Hepatocyte (in vitro differentiated cells): ENCODE results near the gene PPP6R2. TPM values are rescaled to one million over a fixed set of nuclear protein-coding genes. Genes with fewer than 3 reads are reported as not detected.

Experiments used
- DNase-seq: peaks from one replicate; pipeline ENCODE4 v3.0.0-alpha.2; 2016; ENCODE audit warnings: low spot score
- H2AFZ ChIP-seq: fragments of 200-600 bp; sonication (generic); 2 replicates; pipeline ENCODE4 v1.6.0; 2016; ENCODE audit warnings: antibody characterized with exemption, mild to moderate bottlenecking
- H3K27ac ChIP-seq: fragments of 200-600 bp; sonication (generic); 2 replicates; pipeline ENCODE4 v1.5.1; 2016; ENCODE audit warnings: mild to moderate bottlenecking
- H3K27me3 ChIP-seq: fragments of 200-600 bp; sonication (generic); 2 replicates; pipeline ENCODE4 v1.6.1; 2016
- H3K36me3 ChIP-seq: fragments of 200-600 bp; sonication (generic); replicated peaks from 2 replicates; pipeline ENCODE4 v1.5.1; 2016; ENCODE audit warnings: low read depth; ENCODE audit not compliant: insufficient read depth
- H3K4me1 ChIP-seq: fragments of 200-600 bp; sonication (generic); 2 replicates; pipeline ENCODE4 v1.5.1; 2016; ENCODE audit warnings: mild to moderate bottlenecking, moderate library complexity; ENCODE audit not compliant: insufficient read depth
- H3K4me2 ChIP-seq: fragments of 200-600 bp; sonication (generic); 2 replicates; pipeline ENCODE4 v1.6.0; 2016
- H3K4me3 ChIP-seq: fragments of 200-600 bp; sonication (generic); 2 replicates; pipeline ENCODE4 v1.5.1; 2016; ENCODE audit warnings: mild to moderate bottlenecking
- H3K79me2 ChIP-seq: fragments of 200-600 bp; sonication (generic); 2 replicates; pipeline ENCODE4 v1.6.0; 2017; ENCODE audit warnings: mild to moderate bottlenecking
- H3K9me2 ChIP-seq: fragments of 200-600 bp; sonication (generic); replicated peaks from 2 replicates; pipeline ENCODE4 v1.6.0; 2017; ENCODE audit warnings: mild to moderate bottlenecking; ENCODE audit not compliant: insufficient read depth
- H3K9me3 ChIP-seq: fragments of 200-600 bp; sonication (generic); 2 replicates; pipeline ENCODE4 v1.5.1; 2016; ENCODE audit warnings: low read depth, mild to moderate bottlenecking
- H4K20me1 ChIP-seq: fragments of 200-600 bp; sonication (generic); 2 replicates; pipeline ENCODE4 v1.6.0; 2016; ENCODE audit warnings: mild to moderate bottlenecking; ENCODE audit not compliant: insufficient read depth, poor library complexity, severe bottlenecking
- CTCF ChIP-seq: fragments of 200-600 bp; sonication (generic); IDR thresholded peaks from 2 replicates; pipeline ENCODE4 v1.5.1; 2016; ENCODE audit warnings: antibody characterized with exemption, mild to moderate bottlenecking; ENCODE audit not compliant: poor library complexity
- EZH2 ChIP-seq: fragments of 200-600 bp; sonication (generic); IDR thresholded peaks from 2 replicates; pipeline ENCODE4 v1.6.1; 2016; ENCODE audit warnings: antibody characterized with exemption, mild to moderate bottlenecking, borderline replicate concordance
- EZH2phosphoT487 ChIP-seq: fragments of 200-600 bp; sonication (generic); IDR thresholded peaks from one replicate; pipeline ENCODE4 v1.6.1; 2018; ENCODE audit warnings: antibody characterized with exemption, mild to moderate bottlenecking, low read depth, moderate library complexity; ENCODE audit not compliant: unreplicated experiment, severe bottlenecking
- WGBS: methylation state at CpG from one replicate; pipeline ENCODE4 v1.1.6; 2016; ENCODE audit warnings: low lambda C conversion rate; ENCODE audit errors: missing lambda C conversion rate; 5-methylcytosine and 5-hydroxymethylcytosine counted together
- polyA plus RNA-seq: library from polyadenylated mRNA; unstranded; fragments of >200 nt; fragmentation: Nextera tagmentation; extraction: Ambion mirVana; gene quantifications from 2 replicates; pipeline ENCODE4 v1.2.1, GENCODE V29; 2016
- total RNA-seq: library from RNA; depleted of rRNA; stranded (reverse); fragments of >200 nt; gene quantifications from 2 replicates; pipeline ENCODE4 v1.2.3, GENCODE V29; 2014

PPP6R2 gene
- total and polyA plus RNA-seq, 2 experiments from 2014 or later, result 47.0 to 57.9 TPM

GRCh38 chr22:50296658-50297490 is 46.3 kb upstream of the PPP6R2 start:
- no peak for DNase-seq
- Histone ChIP-seq H2AFZ (no peak overlapping the region), H3K4me2 (no peak overlapping the region), H3K4me1 (peaks cover 89% of the 10 kb centered on the region), H3K9me3 (no peaks in the 10 kb centered on the region), H3K9me2 (no peaks in the 10 kb centered on the region), H3K36me3 (no peaks in the 10 kb centered on the region), H3K27me3 (no peaks in the 10 kb centered on the region), H3K79me2 (peaks cover 97% of the 10 kb centered on the region), H3K27ac (peak overlapping the region; percentile 36), H3K4me3 (no peak overlapping the region), H4K20me1 (peaks cover 82% of the 10 kb centered on the region)
- WGBS, result 80% methylated on average over 25 of the region's 29 CpGs
- TF ChIP-seq EZH2phosphoT487 (no peak), EZH2 (no peak), CTCF (no peak)

GRCh38 chr22:50297510-50298265 is 45.4 kb upstream of the PPP6R2 start:
- no peak for TF ChIP-seq EZH2phosphoT487
- no peak for TF ChIP-seq EZH2
- TF ChIP-seq CTCF, result no peak
- Histone ChIP-seq H3K9me3 (no peaks in the 10 kb centered on the region), H3K4me3 (no peak overlapping the region), H3K27ac (peak overlapping the region; percentile 83), H4K20me1 (peaks cover 82% of the 10 kb centered on the region), H3K27me3 (no peaks in the 10 kb centered on the region), H2AFZ (no peak overlapping the region), H3K79me2 (peaks cover 97% of the 10 kb centered on the region), H3K36me3 (no peaks in the 10 kb centered on the region), H3K4me2 (peak overlapping the region; percentile 98), H3K4me1 (peaks cover 92% of the 10 kb centered on the region), H3K9me2 (no peaks in the 10 kb centered on the region)
- 96% methylated on average over 17 of the region's 20 CpGs for WGBS
- no peak for DNase-seq

GRCh38 chr22:50298266-50298637 is 44.9 kb upstream of the PPP6R2 start:
- no peak for DNase-seq
- WGBS, result 75% methylated on average over 4 of the region's 4 CpGs
- Histone ChIP-seq H3K4me3 (no peak overlapping the region), H3K9me3 (no peaks in the 10 kb centered on the region), H3K79me2 (peaks cover 97% of the 10 kb centered on the region), H3K4me2 (peak overlapping the region; percentile 98), H3K27me3 (no peaks in the 10 kb centered on the region), H2AFZ (no peak overlapping the region), H3K36me3 (no peaks in the 10 kb centered on the region), H3K27ac (peak overlapping the region; percentile 83), H3K9me2 (no peaks in the 10 kb centered on the region), H4K20me1 (peaks cover 82% of the 10 kb centered on the region), H3K4me1 (peaks cover 92% of the 10 kb centered on the region)
- TF ChIP-seq EZH2phosphoT487, result no peak
- no peak for TF ChIP-seq EZH2
- TF ChIP-seq CTCF, result no peak
